HG03571 (cell line): ENCODE measurements around the gene FAM76B.

Source experiments
- ATAC-seq: cut with Tn5 transposase; IDR thresholded peaks from one replicate; pipeline ENCODE4 v1.9.1; 2021; ENCODE audit not compliant: unreplicated experiment

Gene FAM76B

DNA sequence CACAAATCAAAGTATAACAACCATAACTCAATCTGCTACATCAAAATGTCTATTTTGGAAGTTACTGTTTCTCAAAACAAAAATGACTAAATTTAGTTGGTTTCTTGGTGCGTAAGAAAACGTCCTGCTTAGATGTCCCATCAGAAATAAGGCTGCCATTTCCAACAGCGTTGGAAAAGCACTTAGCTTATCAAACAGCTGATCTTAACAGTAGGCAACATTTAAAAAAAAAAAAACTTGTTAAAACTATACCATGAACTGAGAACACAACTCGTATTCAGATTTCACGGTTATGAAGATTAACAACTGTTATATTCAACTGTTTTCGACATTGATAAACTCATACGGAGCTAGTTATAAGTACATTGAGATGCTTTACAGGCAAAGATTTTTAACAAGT lies 3.1 kb upstream of the FAM76B start:
- no peak for ATAC-seq

DNA sequence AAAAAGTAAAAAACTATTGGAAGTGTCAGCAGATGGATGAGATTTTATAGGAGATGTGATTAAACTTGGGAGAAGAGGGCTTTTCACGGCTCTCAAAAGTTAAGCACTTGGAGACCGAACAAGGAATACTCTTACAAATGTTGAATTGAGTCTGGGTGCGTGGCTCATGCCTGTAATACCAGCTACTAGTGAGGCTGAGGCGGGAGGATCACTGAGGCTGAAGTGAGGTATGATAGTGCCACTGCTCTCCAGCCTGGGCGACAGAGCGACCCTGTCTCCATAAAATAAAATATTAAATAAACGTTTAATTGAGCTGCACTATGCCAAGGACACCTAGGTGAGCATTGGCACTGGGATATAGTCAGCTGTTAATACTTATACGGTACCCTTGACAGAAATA lies 2.6 kb upstream of the FAM76B start:
- ATAC-seq = no peak

DNA sequence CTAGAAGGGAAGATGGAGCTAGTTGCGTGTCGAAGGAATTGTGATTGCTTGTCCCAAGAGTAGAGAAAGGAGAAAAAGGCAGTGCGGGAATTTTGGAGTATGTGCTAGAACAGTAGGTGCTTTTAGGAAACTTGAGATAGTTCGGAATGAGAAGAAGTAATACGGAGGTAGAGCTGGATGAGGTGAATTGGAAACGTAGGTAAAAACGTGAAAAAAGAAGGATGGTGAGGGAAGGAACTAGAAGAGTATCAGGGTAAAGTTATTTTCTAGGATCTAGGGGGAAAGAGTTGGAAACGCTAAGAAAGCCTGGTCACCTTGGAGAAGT lies 2.1 kb upstream of the FAM76B start:
- no peak for ATAC-seq

DNA sequence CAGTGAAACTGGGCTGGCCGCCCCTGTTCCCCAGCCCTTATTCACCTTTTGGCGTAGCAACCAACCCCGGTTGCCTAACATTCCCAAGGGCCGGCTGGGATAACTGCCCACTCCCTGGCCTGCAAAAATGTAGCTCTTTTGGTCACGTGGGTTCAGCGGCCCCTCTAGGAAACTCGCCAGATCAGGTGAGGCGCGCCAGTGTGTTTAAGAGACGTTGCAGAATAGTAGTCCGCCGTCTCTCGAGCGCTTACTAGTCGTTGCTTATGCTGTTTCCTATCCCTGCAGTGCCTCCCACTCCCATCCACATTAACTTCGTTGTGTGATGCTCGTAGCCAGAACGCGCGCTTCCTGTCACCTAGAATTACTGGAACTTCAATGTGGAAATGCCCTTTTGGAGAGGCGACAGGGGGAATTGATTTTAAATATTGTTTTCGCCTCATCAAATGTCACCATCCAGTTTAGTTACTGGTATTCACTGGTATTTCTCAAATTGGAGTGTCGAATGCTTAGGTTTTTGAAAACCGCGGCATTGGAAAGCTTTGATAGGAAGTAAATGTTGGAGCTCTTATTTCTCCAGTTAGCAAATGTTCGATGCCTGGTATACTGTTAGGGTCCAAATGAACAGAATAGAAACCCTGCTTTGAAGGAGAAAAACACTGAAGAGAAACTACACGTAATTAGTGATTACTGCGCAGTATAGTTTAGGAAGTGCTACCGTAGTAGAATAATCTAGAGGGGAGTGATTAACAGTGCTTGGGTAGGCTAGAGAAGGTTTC lies 1.5 kb upstream of the FAM76B start:
- no peak for ATAC-seq

DNA sequence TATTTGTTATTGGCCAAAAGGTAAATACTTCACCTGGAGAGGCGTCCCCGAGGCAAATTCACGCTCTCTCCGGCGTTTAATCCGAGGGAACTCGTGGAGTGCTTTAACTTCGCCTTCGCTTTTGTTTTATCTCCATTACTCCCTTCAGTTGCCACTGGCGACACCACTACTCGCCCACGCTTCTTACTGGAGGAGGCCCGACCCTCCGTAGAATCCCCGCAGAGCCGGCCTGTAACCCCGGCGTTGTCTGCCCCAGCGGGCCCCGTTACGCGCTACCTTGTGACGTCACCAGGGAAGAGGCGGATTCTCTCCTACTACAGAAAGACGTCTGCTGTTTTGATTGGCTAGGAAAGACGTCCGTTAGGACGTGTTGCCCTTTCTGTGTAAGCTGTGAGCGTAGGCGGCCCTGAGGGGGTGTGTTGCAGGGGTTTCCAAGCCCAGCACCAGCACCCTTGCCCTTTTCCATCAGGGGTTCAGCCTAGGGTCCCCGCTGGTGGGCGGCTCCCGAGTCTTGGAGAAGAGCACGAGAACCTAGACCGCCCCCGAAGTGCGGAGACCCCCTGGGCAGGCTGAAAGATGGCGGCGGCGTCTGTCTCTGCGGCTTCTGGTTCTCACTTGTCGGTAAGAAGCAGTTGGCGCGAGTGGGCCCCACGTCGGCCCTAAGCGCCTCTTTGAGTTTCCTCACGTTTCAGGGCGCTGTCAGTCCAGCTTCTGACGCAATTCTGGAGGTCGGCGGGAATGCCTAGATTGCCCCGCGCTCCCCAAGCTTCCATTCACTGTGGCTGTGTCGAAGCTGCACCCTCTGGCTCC lies 746 bp upstream of the FAM76B start, which contains the start of gene CEP57:
TSS of gene CEP57 (plus strand) at position 376 of the 810 bp plus-strand sequence. CDS start at position 577, 201 bp downstream.
- peak; percentile 61 for ATAC-seq

DNA sequence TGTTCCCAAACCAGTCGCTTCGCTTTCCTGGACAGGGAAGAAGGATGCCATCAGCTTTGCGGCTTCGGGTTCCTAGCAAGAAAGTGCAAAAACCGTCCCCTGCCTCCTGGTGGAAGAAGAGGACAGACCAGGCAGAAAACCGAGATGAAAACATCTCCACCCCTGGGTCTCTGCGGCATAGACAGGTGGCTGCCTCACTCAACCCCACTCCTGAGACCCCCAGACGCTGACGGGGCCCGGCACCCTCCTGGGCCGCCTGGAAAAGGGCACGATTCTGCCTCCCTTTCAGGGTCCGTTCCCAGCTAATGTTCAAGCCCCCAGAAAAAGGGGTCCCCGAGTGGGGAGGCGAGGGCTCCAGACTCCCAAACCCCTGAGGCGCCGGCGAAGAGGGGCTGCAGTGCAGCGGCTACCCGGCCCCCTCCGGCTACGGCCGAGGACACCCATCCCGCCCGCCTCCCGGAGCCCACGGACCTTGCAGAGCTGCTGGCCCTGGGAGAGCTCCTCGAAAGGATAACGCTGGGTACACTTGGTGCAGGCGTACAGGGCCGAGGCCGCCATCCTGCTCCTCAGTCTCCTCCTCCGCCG lies 569 bp downstream of the FAM76B start:
- no peak for ATAC-seq

DNA sequence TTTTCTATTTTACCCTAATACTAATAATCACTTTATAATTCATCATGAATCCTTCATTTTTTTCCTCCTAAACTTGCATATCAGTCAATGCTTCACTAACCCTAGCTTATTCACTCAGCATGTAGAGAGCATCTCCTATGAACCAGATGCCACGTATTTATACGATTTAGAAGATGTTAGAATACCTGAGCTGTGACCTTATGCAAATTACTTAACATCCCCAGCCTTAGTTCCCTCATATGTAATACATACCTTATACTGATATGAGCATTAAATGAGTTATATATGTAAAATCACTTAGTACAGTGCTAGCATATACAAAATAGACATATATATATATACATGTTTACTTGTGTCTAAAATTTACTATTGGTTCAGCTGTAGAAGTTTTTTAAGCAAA lies 9.0 kb downstream of the FAM76B start:
- ATAC-seq = no peak

DNA sequence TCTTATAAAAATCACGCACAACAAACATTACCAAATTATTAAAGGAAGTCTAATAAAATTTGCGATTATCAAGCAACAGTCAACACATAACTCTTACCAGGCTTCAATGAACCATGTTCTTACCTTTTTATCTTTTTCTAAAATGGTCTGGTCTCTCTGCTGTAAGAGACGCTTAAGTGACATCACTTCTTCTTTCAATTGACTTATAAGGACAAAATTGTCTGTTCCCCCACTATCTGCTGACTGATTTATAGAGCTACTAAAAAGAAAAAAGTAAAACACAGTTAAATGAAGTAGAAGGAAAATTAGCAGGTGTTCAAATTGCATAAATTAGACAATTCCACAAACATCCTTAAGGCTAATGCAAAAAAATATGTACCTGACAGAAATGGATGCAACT lies 10.9 kb downstream of the FAM76B start:
- ATAC-seq = no peak

DNA sequence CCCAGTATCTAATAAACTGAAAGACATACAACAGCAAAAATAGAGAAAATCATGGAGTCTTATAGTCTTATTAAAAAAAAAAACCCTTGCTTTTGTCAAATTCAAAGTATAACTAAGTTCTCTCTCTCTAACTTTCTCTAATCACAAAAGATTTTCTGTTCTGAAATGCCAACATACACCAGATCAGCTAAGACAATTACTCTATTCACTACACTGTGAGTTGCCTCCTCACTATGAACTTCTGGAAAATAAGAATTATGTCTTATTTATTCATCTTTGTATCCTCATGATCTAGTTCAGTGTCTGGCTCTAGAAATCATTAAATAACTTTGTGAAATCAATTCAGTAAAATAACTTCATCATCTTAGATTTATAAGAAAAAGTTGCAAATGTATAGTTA lies 12.7 kb downstream of the FAM76B start:
- no peak for ATAC-seq

DNA sequence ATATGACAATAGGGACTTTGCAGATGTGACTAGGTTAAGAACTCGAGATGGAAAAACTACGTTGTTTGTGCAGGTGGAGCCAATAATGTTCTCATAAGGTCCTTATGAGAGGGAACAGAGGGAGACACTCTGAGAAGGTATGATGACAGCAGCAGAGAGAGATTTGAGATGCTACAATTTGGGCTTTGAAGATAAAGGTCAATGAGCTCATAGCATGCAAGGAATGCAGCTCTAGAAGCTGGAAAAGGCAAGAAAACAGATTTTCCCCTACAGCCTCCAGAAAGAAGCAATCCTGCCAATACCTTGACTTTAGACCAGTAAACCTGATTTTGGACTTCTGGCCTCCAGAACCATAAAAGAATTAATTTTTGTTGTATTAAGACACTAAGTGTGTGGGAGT lies 21.1 kb downstream of the FAM76B start:
- ATAC-seq = no peak

DNA sequence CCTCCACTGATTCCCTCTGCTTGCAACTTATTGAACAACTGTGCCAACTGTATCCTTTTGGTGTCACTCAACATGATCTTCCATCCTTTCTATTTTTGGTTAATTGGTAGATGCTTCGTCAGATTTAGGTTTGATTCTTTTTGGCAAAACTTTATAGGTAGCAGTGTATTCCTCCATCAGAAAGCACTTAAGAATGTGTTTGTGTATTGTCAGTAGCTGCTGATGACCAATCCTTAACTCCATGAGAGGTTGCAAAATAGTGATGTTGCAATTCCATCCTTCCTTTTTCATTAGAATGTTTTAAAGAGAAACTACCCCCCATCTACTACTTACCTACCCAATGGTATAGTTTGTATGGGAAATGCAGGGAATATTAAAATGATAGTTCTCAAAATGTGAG lies 22.1 kb downstream of the FAM76B start:
- no peak for ATAC-seq

DNA sequence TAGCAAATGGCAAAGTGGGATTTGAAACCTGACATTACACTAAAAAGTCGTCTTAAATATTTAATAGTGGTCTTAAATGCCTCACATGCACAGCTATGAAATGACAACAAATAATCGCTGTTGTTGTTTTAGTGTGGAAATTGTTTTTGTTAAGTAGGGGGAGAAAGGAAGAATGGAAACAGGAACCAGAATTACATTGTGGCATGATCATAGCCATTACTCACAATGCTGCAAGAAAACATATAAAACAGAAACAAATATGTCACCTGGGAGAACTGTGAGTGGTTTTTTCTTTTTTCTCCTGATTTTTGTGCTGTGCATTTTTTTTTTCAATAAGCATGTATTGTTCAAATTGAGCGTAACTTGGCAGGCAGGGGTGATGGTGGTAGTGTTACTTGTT lies 22.9 kb downstream of the FAM76B start:
- no peak for ATAC-seq

DNA sequence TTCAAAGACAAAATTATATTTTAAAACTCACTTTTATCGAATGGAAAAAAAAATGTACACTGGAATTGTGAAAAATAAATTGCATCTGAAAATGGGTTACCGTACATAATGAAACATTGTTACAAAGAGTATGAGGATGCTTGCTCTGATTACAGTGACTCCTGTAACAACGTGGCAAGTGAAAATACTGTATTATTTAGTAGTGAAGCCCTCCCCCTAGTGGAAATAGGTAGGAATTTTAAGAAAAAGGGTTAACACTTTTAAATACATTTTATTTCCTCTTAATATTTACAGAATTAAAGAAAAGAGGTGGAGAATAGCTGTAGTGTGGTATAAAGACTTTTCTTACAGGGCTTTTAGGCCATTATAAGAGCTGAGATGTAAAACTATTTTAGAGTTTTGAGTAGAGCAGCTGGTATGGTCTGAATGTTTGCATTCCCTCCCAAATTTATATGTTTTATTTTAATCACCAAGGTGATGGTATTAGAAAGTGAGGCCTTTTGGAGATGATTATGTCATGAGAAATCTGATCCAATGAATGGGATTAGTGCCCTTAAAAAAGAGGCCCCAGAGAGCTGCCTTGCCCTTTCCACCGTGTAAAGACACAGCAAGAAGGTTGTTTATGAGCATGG lies 25.2 kb downstream of the FAM76B start:
- ATAC-seq = no peak

DNA sequence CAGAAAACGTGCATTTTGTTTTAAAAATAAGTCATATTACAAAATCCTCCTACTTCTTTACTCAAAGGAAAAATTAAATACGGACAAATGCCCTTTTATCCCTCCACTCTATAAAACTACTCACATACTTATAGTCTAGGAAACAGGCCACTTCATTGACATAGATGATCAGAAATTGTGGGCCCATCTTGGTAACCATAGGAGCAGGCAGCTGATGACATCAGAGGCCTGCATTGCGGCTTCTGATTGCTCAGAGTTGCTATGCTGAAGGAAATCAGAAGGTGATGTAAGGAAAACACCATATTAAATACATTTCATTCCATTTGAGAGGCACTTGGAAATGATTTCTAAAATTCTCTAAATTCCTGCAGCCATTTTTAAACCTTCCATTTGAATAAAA lies 27.0 kb downstream of the FAM76B start:
- no peak for ATAC-seq

DNA sequence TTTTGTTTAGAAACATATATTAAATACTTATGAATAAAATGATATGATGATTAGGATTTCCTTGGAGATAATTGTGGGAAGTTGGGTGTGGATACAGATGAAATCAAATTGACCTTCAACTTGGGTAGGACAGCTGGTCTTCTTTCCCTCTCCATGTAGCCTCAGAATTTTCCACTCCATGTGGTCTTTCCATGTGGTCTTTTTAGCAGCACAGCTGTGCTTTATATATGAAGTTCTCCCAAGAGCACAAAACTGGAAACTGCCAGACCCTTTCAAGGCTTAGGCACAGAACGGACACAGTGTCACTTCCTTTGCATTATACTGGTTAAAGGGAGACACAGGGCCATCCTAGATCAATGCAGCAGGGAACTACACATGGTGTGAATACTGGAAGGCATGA lies 28.6 kb downstream of the FAM76B start:
- no peak for ATAC-seq

DNA sequence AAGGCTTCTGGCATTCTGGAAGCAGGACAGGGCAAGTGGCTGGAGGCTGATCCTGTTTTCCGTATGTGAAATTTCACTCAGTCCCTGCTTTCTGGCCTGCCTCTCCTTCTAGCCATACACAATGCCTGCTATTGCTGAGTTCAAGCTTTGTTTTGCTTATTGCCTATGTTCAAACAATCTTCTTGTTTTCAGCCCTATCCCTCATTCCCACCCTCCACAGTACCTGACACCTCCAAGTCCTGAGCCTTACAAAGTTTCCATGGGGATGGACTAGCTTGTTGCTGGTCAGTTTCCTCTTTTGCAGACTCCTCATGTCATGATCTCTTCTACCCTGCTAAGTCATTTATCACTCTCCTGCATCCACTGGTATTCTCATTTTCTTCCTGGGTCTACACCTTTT lies 38.1 kb downstream of the FAM76B start:
- no peak for ATAC-seq

DNA sequence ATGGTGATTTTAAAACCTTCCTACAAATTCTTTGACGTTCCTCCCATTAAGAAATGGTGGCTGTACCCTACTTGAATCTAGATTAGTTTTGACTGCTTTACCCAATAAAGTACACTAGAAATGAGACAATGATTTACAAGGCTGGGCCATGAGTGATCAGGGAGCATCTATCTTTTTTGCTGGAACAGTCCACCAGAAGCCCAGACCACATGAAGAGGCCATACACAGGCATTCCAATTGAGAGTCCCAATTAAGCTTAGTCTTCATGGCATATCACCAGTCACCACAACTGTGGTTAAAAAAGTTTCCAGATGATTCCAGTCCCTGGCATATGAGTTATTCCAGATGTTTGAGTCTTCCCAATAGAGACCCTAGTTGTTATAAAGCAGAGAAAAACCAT lies 39.5 kb downstream of the FAM76B start:
- no peak for ATAC-seq

DNA sequence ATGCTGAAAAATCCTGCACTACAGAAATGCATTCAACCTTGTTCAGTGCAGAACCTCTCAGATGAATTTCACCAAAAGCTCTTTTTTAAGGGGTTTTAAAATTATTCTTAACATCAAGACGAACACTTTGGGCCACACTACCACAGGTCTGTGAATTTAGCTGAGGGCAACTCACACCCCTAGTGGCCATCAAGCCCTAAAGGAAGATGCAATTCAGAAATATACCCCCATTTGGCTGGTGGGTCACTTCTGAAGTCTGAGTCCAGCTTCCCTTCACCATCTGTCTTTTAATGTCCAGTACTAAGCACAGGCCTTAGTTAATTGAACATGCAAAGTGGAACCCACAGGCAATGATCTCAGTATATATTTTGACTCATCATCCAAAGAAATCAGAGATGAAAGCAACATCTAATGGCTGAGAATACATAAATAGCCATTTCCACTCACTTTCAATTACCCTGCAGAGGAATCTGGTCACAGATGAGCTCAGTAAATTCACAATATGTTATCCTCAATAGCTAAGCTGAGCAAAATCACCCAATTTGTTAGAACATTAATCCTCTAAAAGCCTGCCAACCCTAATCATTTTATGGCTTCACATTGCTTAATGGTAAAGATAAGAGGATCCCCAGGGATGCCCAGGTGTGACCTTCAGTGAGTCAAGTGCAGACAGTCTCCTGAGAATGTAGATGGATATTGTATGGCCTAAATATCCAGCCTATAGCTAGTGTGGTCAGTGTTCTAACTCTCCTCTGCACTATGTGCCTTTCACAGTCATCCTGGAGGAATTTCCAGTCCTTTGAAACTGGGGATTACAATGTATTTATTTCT lies 50.3 kb downstream of the FAM76B start:
- no peak for ATAC-seq

DNA sequence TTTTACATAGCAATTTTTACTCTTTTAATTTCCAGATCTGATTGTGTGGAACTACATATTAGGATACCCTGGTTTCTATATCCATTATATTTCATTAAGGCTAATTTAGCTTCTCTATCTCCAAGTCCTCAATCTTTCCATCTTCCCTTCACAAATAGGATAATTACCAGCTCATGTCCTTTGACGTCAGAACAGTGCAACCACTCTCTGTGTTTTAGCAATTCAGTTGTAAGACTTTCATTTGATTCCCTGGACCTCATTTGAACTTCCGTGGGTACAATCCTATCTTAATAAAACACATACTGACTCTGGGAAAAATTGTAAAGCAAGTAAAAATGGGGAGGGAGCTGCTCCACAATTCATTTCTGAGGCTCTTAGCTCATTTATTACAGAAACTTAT lies 52.8 kb downstream of the FAM76B start:
- ATAC-seq = no peak

DNA sequence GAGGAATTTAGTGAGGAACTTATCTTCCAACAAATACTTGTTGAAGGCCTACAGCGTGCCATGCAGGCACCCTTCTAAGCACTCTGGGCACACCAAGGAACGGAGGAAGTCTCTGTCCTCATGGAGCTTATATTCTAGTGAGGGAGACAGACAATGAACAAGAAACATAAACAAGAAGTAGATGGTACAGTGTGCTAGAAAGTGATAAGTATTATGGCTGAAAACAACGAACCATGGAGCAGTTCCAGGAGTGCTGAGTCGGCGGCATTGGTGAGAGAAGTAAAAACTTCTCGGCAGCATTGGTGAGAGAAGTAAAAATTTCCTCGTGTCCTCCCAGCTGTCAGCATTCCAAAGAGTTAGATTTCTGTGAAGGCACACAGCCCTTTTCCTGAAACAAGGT lies 53.2 kb downstream of the FAM76B start:
- ATAC-seq = no peak

DNA sequence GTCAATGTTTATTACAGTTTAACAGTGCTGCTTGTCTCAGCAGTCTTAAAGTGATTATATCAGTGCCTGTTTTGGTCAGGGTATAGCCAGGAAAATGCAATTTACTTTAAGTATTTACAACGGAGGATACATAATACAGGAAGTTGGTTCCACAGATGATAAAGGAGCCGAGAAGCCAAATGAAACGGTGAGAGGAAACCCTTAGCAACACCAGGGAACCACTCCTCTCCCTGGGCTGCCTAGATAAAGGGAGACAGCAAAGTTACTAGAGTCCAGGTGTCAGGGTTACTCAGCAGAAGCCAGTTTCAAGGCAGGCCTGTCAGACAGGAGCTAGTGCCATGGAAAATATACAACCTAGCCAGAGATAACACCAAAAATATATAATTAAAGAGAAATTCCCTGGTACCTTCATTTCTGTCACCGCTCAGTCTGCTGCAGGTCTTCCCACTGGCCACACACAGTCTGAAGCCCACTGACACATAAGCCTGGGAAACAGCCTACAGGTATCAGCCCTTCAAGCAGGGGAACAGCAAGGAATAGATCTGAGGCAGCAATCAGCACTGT lies 55.5 kb downstream of the FAM76B start:
- ATAC-seq = no peak
